ENCODE results near the gene TAF3.

TAF3 gene

GRCh38 chr10:7881119-7881518 lies 62.8 kb downstream of the TAF3 start:
- DNase-seq (ENCODE audit: insufficient read length, low spot score) (no peak), FAIRE-seq (no peak)
- no peak for TF ChIP-seq POLR2A (IDR thresholded peaks at IDR 0.05; ENCODE audit: low read depth, low read length)

- TF ChIP-seq POLR2A (IDR thresholded peaks at IDR 0.05; ENCODE audit: low read depth, low read length): no peak
- DNase-seq (ENCODE audit: insufficient read length, low spot score): no peak
- FAIRE-seq: no peak
These were observed 67.8 kb downstream of the TAF3 start for GRCh38 chr10:7886056-7886455.

DNA sequence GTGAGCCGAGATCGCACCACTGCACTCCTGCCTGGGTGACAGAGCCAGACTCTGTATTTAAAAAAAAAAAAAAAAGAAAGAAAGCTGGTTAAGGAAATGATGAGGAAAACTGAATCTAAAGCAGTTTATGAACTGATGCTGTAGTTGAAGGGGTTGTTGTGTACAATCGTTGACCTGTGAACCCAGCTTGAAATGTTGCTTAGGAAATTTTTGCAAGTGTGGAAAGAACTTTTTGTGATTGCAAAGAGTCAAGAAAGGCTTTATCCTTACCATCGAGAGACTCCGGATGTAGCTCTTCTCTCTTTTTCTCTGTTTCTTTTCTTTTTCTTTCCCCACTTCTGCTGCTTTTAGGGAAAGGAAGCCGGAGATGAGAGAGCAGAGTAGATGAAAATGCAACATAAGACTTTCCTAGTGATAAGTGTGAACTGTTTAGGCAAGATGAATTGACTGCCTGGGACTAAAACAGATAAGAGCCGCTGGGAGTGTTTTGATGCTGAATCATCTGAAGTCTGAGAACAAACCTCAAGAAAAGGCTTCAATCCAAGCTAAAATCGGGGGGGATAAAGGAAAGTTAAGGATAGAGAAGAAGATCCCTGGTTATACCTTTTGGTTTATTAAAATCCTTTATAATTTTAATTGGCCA lies 69.0 kb downstream of the TAF3 start:
- TF ChIP-seq POLR2A (IDR thresholded peaks at IDR 0.05; ENCODE audit: low read depth, low read length): no peak
- DNase-seq (ENCODE audit: insufficient read length, low spot score) (no peak), FAIRE-seq (peak; percentile 15)

DNA sequence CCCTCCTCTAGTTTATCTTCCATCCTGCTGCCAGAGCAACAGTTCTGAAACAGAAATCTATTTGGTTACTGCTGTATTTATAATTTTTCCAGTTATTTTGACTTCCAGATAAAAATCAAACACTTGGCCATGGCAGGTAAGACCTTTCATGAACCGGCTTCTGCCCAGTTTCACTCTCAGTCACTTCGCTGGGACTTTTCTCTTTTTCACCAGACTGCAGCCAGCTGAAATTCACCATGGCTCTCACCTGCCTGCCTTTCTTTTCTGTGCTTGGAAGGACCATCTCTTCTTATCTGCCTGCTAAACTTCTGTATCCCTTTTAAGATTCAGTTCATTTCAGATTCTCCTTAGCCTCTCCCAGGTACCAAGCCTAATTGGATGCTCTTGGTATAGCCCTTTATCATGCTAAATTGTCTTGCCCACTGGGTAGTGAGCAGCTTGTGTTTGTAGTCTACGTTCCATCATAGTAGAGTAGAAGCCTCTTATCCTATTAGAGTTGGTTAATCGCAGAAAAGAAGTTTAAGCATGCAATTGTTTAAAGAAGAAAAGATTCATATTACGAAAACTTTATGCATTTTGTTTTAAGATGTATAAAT lies 71.7 kb downstream of the TAF3 start:
- TF ChIP-seq POLR2A (IDR thresholded peaks at IDR 0.05; ENCODE audit: low read depth, low read length): no peak
- FAIRE-seq: no peak
- no peak for DNase-seq (ENCODE audit: insufficient read length, low spot score)

DNA sequence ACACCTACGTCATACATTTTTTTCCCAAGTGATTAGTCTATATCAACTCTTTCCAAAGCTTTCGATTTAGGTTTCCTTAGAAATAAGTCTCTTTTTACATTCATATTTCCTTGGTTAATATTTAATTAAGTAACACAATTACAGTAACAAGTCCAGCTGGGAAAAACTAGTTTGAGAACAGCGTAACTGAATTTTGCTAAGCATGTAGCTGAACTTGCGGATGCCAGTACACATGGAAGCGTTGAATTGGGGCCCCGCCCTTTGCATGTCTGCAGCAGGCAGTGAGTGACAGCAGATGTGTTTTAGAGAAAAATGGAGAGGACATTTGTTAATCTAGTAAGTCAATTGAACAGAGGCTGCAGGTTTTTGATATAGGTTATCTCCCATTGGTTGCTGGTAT lies 72.5 kb downstream of the TAF3 start:
- no peak for TF ChIP-seq POLR2A (IDR thresholded peaks at IDR 0.05; ENCODE audit: low read depth, low read length)
- no peak for DNase-seq (ENCODE audit: insufficient read length, low spot score)
- FAIRE-seq: no peak

DNA sequence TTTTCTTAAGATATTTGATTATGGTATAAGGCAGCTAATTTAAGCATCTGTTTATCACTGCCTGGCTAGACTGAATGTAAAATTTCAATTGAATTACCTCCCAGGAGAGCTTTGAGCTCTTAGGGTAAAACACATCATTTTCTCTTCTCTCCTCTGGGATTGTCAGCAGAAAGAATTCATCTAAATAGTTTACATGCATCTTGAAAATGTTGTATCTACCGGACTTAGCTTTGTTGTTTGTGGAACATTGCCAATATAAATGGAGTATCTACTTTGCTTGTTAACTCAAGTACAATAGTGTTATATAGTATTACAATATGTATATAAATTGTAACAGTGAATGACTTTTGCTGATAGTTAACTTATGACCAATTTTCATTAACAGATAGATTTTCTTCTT lies 73.3 kb downstream of the TAF3 start:
- no peak for DNase-seq (ENCODE audit: insufficient read length, low spot score)
- no peak for TF ChIP-seq POLR2A (IDR thresholded peaks at IDR 0.05; ENCODE audit: low read depth, low read length)
- FAIRE-seq: no peak

GRCh38 chr10:7892146-7892545 lies 73.8 kb downstream of the TAF3 start:
- FAIRE-seq: no peak

GRCh38 chr10:7895699-7896090 lies 77.4 kb downstream of the TAF3 start:
- FAIRE-seq: no peak
- no peak for DNase-seq (ENCODE audit: insufficient read length, low spot score)
- TF ChIP-seq POLR2A (IDR thresholded peaks at IDR 0.05; ENCODE audit: low read depth, low read length): no peak

More at GRCh38 chr10:7892146-7892545, 73.8 kb downstream of the TAF3 start:
- TF ChIP-seq POLR2A (IDR thresholded peaks at IDR 0.05; ENCODE audit: low read depth, low read length): no peak
- DNase-seq (ENCODE audit: insufficient read length, low spot score): no peak

GRCh38 chr10:7896297-7896696 lies 78.0 kb downstream of the TAF3 start:
- no peak for TF ChIP-seq POLR2A (IDR thresholded peaks at IDR 0.05; ENCODE audit: low read depth, low read length)
- FAIRE-seq (no peak), DNase-seq (ENCODE audit: insufficient read length, low spot score) (no peak)

DNA sequence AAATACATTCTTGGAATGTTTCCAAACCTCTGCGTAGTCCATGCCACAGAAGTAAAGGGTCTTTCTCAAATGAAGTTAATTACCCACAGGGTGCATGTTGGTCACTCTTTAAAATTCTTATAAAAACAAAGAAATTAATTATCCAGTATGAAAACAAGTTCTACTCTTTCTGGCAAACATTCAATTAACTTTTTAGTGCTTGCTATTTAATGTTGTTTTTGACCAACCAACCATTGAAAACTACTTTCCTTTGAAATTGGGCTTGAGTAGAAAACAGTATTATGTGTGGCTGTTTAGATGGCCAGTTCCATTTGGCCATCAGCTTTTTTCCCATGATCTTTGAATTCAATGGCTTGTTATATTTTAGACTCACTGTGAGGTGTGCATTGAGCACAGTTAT lies 83.0 kb downstream of the TAF3 start:
- no peak for DNase-seq (ENCODE audit: insufficient read length, low spot score)
- no peak for FAIRE-seq
- TF ChIP-seq POLR2A (IDR thresholded peaks at IDR 0.05; ENCODE audit: low read depth, low read length): no peak

- DNase-seq (ENCODE audit: insufficient read length, low spot score): no peak
- TF ChIP-seq POLR2A (IDR thresholded peaks at IDR 0.05; ENCODE audit: low read depth, low read length): no peak
- no peak for FAIRE-seq
These were observed 84.1 kb downstream of the TAF3 start for GRCh38 chr10:7902413-7902812.

DNA sequence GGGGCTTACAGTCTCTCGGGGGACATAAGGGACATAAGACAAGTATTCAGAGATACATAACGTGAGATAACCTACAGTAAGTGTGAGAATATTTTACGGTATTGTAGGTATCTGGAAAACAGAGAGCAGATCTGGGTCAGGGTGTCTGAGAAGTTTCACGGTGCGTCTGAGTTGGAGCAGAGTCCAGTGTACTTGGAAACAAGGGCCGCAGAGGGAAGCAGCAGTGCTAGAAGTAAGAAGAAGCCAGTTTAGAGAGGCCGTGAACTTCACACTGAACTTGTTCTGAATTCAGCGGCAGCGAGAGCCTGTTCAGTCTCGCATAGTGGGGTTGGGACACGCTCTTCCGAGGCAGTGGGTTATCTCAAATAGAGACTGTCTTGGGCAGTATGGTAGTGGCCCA lies 85.5 kb downstream of the TAF3 start:
- no peak for TF ChIP-seq POLR2A (IDR thresholded peaks at IDR 0.05; ENCODE audit: low read depth, low read length)
- DNase-seq (ENCODE audit: insufficient read length, low spot score) (no peak), FAIRE-seq (no peak)

- DNase-seq (ENCODE audit: insufficient read length, low spot score): no peak
- FAIRE-seq: no peak
- TF ChIP-seq POLR2A (IDR thresholded peaks at IDR 0.05; ENCODE audit: low read depth, low read length): no peak
These were observed 87.8 kb downstream of the TAF3 start for GRCh38 chr10:7906128-7906527.

- DNase-seq (ENCODE audit: insufficient read length, low spot score) (no peak), FAIRE-seq (no peak)
- no peak for TF ChIP-seq POLR2A (IDR thresholded peaks at IDR 0.05; ENCODE audit: low read depth, low read length)
These were observed 90.4 kb downstream of the TAF3 start for GRCh38 chr10:7908541-7909210.
